ENCODE data around the gene TAF1D.

TAF1D gene

DNA sequence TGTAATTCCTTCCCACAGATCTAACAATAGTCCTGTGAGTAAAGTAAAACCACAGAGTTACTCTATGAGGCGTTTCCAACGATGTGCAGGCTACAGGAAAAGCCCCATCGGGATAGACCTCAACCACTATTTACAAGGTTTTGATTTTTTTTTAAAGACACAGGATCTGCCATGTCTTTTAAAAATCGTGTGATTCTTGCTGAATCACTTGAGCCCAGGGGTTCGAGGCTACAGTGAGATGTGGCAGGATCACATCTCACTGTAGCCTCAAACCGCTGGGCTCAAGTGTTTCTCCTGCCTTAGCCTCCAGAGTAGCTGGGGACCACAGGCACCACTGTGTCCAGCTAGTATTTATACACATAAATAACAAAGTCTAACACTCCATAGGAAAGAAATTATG lies 7.8 kb downstream of the TAF1D start:
- no peak for DNase-seq (ENCODE audit: low read depth)
- TF ChIP-seq, protein P1, sequence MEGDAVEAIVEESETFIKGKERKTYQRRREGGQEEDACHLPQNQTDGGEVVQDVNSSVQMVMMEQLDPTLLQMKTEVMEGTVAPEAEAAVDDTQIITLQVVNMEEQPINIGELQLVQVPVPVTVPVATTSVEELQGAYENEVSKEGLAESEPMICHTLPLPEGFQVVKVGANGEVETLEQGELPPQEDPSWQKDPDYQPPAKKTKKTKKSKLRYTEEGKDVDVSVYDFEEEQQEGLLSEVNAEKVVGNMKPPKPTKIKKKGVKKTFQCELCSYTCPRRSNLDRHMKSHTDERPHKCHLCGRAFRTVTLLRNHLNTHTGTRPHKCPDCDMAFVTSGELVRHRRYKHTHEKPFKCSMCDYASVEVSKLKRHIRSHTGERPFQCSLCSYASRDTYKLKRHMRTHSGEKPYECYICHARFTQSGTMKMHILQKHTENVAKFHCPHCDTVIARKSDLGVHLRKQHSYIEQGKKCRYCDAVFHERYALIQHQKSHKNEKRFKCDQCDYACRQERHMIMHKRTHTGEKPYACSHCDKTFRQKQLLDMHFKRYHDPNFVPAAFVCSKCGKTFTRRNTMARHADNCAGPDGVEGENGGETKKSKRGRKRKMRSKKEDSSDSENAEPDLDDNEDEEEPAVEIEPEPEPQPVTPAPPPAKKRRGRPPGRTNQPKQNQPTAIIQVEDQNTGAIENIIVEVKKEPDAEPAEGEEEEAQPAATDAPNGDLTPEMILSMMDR (IDR thresholded peaks at IDR 0.05; ENCODE audit: low read depth, low read length, missing control alignments): no peak
- no peak overlapping the region for H3K4me3 ChIP-seq (ENCODE audit: low read depth, low read length)

GRCh38 chr11:93732237-93732892 lies 8.9 kb downstream of the TAF1D start:
- H3K4me3 ChIP-seq (ENCODE audit: low read depth, low read length): no peak overlapping the region
- DNase-seq (ENCODE audit: low read depth): no peak
- TF ChIP-seq, protein P1 (IDR thresholded peaks at IDR 0.05; ENCODE audit: low read depth, low read length, missing control alignments): no peak

GRCh38 chr11:93730108-93731107 lies 10.9 kb downstream of the TAF1D start:
- TF ChIP-seq, protein P1 (IDR thresholded peaks at IDR 0.05; ENCODE audit: low read depth, low read length, missing control alignments): no peak
- DNase-seq (ENCODE audit: low read depth): no peak
- H3K4me3 ChIP-seq (ENCODE audit: low read depth, low read length): no peak overlapping the region

GRCh38 chr11:93729129-93729616 lies 12.1 kb downstream of the TAF1D start:
- no peak overlapping the region for H3K4me3 ChIP-seq (ENCODE audit: low read depth, low read length)
- TF ChIP-seq, protein P1 (IDR thresholded peaks at IDR 0.05; ENCODE audit: low read depth, low read length, missing control alignments): no peak
- no peak for DNase-seq (ENCODE audit: low read depth)

DNA sequence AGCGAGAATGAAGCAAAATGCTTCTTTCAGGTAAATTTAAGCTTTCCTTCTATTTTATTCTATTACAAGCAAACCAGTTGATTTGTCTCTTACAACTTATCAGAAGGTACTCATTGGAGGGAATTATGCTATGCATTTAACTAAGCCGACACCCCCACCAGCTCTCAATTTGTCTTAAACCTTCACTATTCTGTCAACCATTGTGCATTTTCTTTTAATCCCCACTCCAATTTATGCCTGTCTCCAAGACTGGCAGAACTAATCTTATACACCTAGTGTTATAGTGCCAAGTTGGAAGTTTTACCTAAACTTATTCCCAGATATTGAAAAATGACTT lies 12.5 kb downstream of the TAF1D start:
- DNase-seq (ENCODE audit: low read depth): no peak
- TF ChIP-seq, protein P1 (IDR thresholded peaks at IDR 0.05; ENCODE audit: low read depth, low read length, missing control alignments): no peak
- H3K4me3 ChIP-seq (ENCODE audit: low read depth, low read length): no peak overlapping the region

GRCh38 chr11:93727985-93728791 lies 13.1 kb downstream of the TAF1D start:
- TF ChIP-seq, protein P1 (IDR thresholded peaks at IDR 0.05; ENCODE audit: low read depth, low read length, missing control alignments): no peak
- DNase-seq (ENCODE audit: low read depth): no peak
- H3K4me3 ChIP-seq (ENCODE audit: low read depth, low read length): no peak overlapping the region
